A549 treated with GW870086 at 1 μM for 4 hours (cell line): ENCODE results near the gene GRIN1. TPM values are rescaled to one million over a fixed set of nuclear protein-coding genes. Genes with fewer than 3 reads are reported as not detected.

Source experiments
- total RNA-seq: library from RNA; stranded (reverse); fragments of 200-300 nt; extraction: Qiagen RNA extraction; gene quantifications from 5 replicates; pipeline ENCODE4 v1.2.3, GENCODE V29; 2022; ENCODE audit warnings: low read depth

Gene GRIN1
- total RNA-seq = 0.30 to 0.61 TPM (median 0.40 TPM) in 5 replicates

DNA sequence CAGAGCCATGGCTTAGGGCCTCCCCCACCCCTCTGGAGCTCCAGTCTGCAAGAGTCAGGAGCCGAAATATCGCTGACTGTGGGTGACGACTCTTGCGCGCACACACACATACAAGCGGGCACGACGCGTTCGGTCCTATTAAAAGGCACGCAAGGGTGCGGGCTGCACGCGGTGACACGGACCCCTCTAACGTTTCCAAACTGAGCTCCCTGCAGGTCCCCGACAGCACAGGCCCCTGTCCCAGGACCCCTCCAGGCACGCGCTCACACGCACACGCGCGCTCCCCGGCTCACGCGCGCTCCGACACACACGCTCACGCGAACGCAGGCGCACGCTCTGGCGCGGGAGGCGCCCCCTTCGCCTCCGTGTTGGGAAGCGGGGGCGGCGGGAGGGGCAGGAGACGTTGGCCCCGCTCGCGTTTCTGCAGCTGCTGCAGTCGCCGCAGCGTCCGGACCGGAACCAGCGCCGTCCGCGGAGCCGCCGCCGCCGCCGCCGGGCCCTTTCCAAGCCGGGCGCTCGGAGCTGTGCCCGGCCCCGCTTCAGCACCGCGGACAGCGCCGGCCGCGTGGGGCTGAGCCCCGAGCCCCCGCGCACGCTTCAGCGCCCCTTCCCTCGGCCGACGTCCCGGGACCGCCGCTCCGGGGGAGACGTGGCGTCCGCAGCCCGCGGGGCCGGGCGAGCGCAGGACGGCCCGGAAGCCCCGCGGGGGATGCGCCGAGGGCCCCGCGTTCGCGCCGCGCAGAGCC is at the start of gene GRIN1:
GRIN1 (plus strand) TSS at position 433 of the 746 bp plus-strand sequence. CDS start 333 bp downstream, outside the sequence.

DNA sequence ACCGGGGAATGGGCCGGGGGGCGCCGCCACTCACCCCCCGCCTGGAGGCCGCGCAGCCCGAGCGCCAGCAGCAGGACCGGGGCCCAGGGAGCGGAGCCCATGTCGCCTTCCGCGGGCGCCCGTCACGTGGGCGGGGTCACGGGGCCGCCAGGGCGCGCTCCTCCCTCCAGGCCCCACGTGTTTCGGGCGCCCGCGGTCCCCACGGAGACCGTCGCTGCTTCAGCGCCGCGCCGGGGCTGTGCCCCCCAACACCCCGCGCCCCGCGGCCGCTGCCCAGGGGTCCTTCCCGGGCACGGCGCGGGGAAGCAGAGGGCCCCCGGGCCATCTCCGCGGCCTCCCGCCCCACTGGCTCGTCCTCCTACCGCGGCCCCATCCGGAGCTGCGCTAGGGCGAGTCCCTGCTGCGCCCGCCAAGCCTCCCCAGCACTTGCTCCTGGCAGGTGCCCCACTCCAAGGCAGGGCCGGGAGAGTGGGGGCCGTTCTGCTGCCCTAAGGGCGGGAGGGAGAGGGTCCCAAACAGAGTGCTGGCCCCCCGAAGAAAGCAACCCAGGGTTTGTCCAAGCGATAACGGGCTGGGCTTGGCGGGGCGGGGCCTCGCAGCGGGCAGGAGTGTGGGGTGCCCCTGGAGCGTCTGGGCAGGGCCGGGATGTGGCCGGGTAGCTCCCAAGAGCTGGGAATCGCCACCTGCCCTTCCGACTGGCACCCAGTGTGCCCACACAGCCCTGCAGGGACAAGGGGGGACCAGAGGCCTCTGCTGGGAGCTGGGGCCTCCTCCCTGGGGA is 24.2 kb upstream of the GRIN1 start, which contains the start of gene DPP7:
DPP7 (minus strand) TSS at position 121 of the 781 bp plus-strand sequence; CDS start at position 101, 20 bp downstream.

GRCh38 chr9:137169896-137170358 is 31.0 kb downstream of the GRIN1 start, which contains the start of gene LRRC26:
Gene LRRC26, minus strand, starts transcription at chr9:137170051. Its CDS starts 108 bp downstream, at chr9:137169943.

DNA sequence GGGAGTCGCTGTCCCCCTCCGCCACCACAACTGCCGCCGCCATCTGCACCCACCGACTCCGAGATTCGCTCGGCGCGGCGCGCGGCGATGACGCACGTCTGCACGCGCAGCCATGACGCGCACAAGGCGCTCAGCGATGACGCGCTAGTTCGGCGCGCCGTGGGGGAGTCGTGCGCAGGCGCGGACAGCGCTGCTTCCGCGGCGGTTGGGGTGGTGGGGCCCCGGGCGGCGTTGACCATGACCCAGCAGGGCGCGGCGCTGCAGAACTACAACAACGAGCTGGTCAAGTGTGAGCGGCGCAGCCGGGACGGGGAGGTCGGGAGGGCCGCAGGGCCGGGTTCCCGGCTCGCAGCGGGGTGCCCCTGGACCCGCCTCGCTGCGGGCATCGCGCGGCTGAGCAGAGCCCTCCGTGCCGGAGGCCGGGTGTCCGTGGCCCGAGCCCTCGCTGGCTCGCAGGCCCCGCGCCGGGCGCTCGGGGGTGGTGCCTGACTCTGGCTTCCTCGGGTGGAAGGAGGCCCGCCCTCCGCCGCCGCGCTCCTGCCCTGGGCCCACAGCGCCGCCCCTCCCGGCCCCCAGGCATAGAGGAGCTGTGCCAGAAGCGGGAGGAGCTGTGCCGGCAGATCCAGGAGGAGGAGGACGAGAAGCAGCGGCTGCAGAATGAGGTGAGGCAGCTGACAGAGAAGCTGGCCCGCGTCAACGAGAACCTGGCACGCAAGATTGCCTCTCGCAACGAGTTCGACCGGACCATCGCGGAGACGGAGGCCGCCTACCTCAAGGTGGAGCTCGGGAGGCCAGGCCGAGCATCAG is 49.7 kb downstream of the GRIN1 start, which contains the start of the genes ANAPC2 and SSNA1:
ANAPC2 (minus strand) TSS at position 71 of the 807 bp plus-strand sequence; CDS start at position 43, 28 bp downstream.
SSNA1 (plus strand) TSS at position 187 of the 807 bp plus-strand sequence; CDS start at position 238, 51 bp downstream.

DNA sequence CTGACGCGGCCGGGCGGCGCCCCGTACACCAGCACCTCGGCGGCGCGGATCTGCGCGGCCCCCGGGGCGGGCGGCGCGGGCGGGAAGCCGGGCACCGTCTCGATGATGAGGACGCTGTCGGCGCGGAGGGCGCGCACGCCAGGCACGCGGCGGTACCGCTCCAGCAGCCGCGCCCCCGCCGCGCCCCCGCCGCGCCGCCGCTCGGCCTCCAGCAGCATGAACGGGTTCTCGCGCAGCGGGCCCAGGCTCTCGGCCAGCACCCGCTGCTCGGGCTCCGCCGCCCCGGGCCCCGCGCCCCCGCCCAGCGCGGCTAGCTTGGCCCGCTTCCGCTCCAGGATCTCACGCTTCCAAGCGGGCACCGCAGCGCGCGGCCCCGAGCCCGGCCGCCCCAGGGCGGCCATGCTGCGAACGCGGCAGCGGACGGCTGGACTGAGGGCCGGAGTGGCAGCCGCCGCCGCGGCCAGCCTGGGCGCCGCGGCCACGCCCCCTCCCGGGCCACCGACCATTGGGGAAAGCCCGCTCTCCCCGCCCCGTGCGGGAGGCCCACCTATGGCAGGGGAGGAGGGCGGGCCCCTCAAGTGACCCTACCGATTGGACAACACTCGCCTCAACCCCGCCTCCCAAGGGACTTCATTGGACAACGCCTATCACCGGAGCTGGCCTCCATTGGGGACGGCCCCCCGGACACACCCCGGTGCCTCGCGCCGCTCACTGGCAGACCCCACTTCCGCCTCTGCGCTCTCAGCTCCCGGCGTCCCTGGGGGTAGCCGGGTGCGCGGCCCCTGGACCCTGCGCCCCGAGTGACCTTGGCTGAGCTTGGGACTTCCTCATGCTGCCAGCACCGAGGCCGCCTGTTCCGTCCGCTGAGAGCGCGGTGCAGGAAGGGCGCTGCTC is 61.6 kb downstream of the GRIN1 start, which contains the start of gene TPRN:
TPRN (minus strand) TSS at position 431 of the 894 bp plus-strand sequence; CDS start at position 401, 30 bp downstream.

DNA sequence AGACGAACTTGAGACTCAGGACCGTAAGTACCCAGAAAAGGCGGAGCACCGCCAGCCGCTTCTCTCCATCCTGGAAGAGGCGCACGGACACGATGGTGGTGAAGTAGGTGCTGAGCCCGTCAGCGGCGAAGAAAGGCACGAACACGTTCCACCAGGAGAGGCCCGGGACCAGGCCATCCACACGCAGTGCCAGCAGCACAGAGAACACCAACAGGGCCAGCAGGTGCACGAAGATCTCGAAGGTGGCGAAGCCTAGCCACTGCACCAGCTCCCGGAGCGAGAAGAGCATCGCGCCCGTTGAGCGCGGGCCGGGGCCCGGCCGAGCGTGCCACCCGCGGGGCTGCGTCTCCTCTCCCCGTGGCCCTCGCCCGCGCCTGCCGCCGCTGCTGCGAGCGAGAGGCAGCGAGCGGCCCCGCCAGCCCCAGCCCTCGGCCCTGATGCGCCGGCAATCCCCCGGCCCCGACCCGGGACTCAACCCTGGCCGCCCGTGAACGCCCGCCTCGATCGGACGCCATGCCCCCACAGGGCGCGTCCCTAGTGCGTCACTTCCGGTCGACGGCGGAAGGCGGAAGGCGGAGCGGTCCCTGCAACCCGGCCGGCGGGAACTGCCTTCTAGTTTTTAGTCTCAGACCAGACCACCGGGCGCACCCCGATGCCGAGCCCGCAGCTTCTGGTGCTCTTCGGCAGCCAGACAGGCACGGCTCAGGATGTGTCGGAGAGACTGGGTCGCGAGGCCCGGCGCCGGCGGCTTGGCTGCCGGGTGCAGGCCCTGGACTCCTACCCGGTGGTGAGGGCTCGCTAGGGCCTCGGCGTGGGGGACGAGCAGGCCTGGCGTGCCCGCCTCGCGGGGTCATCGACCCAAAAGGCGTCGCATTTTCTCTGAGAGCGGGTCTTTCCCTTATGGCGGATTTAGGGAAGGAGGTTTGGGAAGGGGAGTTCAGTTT is 66.4 kb downstream of the GRIN1 start, which contains the start of the genes NDOR1 and TMEM203:
NDOR1 (plus strand) TSS at position 575 of the 944 bp plus-strand sequence; CDS start at position 653, 78 bp downstream.
TMEM203 (minus strand) TSS at position 523 of the 944 bp plus-strand sequence; CDS start at position 289, 234 bp downstream.

Other genes starting within 250 kb of the GRIN1 start
- gene FBXW5, start 194.4 kb upstream of the GRIN1 start, total RNA-seq = 70.1 to 101 TPM (median 99.1 TPM) in 5 replicates
- gene C8G, start 193.9 kb upstream of the GRIN1 start, total RNA-seq = 0.85 to 2.9 TPM (median 1.4 TPM) in 5 replicates
- 0.80 to 1.6 TPM (median 1.3 TPM) in 5 replicates for gene LCN12, start 186.9 kb upstream of the GRIN1 start, total RNA-seq
- 0.57 to 0.68 TPM (median 0.66 TPM) in 3 of 5 replicates, not detected in the others for gene PTGDS, start 161.7 kb upstream of the GRIN1 start, total RNA-seq
- 0.07 to 0.08 TPM (median 0.08 TPM) in 3 of 5 replicates, not detected in the others for gene LCNL1, start 156.2 kb upstream of the GRIN1 start, total RNA-seq
- 47.9 to 81.3 TPM (median 74.1 TPM) in 5 replicates for gene PAXX, start 146.7 kb upstream of the GRIN1 start, total RNA-seq
- gene CLIC3, start 142.6 kb upstream of the GRIN1 start, total RNA-seq = 3.3 to 5.1 TPM (median 4.8 TPM) in 5 replicates
- gene ABCA2, start 110.9 kb upstream of the GRIN1 start, total RNA-seq = 21.4 to 27.7 TPM (median 25.4 TPM) in 5 replicates
- gene FUT7, start 107.1 kb upstream of the GRIN1 start, total RNA-seq = 0.06 TPM in 1 of 5 replicates, not detected in the others
- gene NPDC1, start 93.0 kb upstream of the GRIN1 start, total RNA-seq = 44.4 to 81.3 TPM (median 73.5 TPM) in 5 replicates
- gene ENTPD2, start 85.1 kb upstream of the GRIN1 start, total RNA-seq = 1.1 to 2.3 TPM (median 1.7 TPM) in 5 replicates
- 14.8 to 25.2 TPM (median 21.9 TPM) in 5 replicates for gene SAPCD2, start 68.6 kb upstream of the GRIN1 start, total RNA-seq
- gene UAP1L1, start 61.6 kb upstream of the GRIN1 start, total RNA-seq = 9.7 to 13.3 TPM (median 10.7 TPM) in 5 replicates
- gene MAN1B1, start 52.2 kb upstream of the GRIN1 start, total RNA-seq = 39.8 to 52.8 TPM (median 51.9 TPM) in 5 replicates
- gene DPP7, start 24.4 kb upstream of the GRIN1 start, total RNA-seq = 81.3 to 123 TPM (median 112 TPM) in 5 replicates
- gene LRRC26, start 30.9 kb downstream of the GRIN1 start, total RNA-seq = 0.70 to 2.1 TPM (median 1.2 TPM) in 5 replicates
- not detected in 5 replicates for gene TMEM210, start 32.9 kb downstream of the GRIN1 start, total RNA-seq
- gene ANAPC2, start 49.4 kb downstream of the GRIN1 start, total RNA-seq = 25.3 to 36.9 TPM (median 34.6 TPM) in 5 replicates
- 105 to 159 TPM (median 141 TPM) in 5 replicates for gene SSNA1, start 49.5 kb downstream of the GRIN1 start, total RNA-seq
- gene TPRN, start 61.6 kb downstream of the GRIN1 start, total RNA-seq = 6.8 to 10.6 TPM (median 9.0 TPM) in 5 replicates
- 36.5 to 44.9 TPM (median 44.2 TPM) in 5 replicates for gene TMEM203, start 66.5 kb downstream of the GRIN1 start, total RNA-seq
- 11.7 to 17.1 TPM (median 16.5 TPM) in 5 replicates for gene NDOR1, start 66.5 kb downstream of the GRIN1 start, total RNA-seq
- 1.4 to 2.3 TPM (median 1.8 TPM) in 5 replicates for gene RNF208, start 83.1 kb downstream of the GRIN1 start, total RNA-seq
- gene CYSRT1, start 86.0 kb downstream of the GRIN1 start, total RNA-seq = 3.6 to 5.2 TPM (median 4.2 TPM) in 5 replicates
- 0.08 to 0.31 TPM (median 0.21 TPM) in 5 replicates for gene RNF224, start 88.3 kb downstream of the GRIN1 start, total RNA-seq
- gene SLC34A3, start 91.7 kb downstream of the GRIN1 start, total RNA-seq = 0.06 to 0.17 TPM (median 0.11 TPM) in 5 replicates
- 612 to 791 TPM (median 723 TPM) in 5 replicates for gene TUBB4B, start 102.1 kb downstream of the GRIN1 start, total RNA-seq
- gene STPG3, start 112.1 kb downstream of the GRIN1 start, total RNA-seq = not detected in 5 replicates
- gene NELFB, start 116.2 kb downstream of the GRIN1 start, total RNA-seq = 45.1 to 56.7 TPM (median 55.1 TPM) in 5 replicates
- gene TOR4A, start 138.6 kb downstream of the GRIN1 start, total RNA-seq = 19.3 to 29.7 TPM (median 27.9 TPM) in 5 replicates
- 1.9 to 4.6 TPM (median 4.1 TPM) in 5 replicates for gene NRARP, start 163.1 kb downstream of the GRIN1 start, total RNA-seq